SH-SY5Y (cell line): ENCODE results near the gene CPNE4.

ENCODE experiments used
- GATA2 ChIP-seq: IDR thresholded peaks from 2 replicates; pipeline ENCODE4 v1.6.1; 2011; ENCODE audit warnings: mild to moderate bottlenecking, low read depth, low read length
- GATA3 ChIP-seq: IDR thresholded peaks from 2 replicates; pipeline ENCODE4 v1.6.1; 2011; ENCODE audit warnings: low read depth, mild to moderate bottlenecking, low read length, moderate library complexity

- TF ChIP-seq GATA2 (no peak), GATA3 (no peak)
These were observed 198.9 kb downstream of the CPNE4 start for GRCh38 chr3:131835906-131836305.
